Colonic mucosa (tissue), 4 donors: ENCODE results near the gene NTF4. TPM values are rescaled to one million over a fixed set of nuclear protein-coding genes. Genes with fewer than 3 reads are reported as not detected.
"Not testable (repeated sequence)": the region's sequence is repeated elsewhere in the genome, so short reads cannot be mapped to it uniquely, and the experiment has no call there.

ENCODE experiments used
- DNase-seq: peaks from one replicate; pipeline ENCODE4 v3.0.0-alpha.2; 2020
- H3K27ac ChIP-seq: fragments of 200-600 bp; one replicate; pipeline ENCODE4 v1.8.0; 2021
- H3K27me3 ChIP-seq: fragments of 200-600 bp; one replicate; pipeline ENCODE4 v1.8.0; 2021
- H3K36me3 ChIP-seq: fragments of 200-600 bp; one replicate; pipeline ENCODE4 v1.8.0; 2021
- H3K4me1 ChIP-seq: fragments of 200-600 bp; one replicate; pipeline ENCODE4 v1.8.0; 2021; ENCODE audit warnings: mild to moderate bottlenecking
- H3K4me3 ChIP-seq: fragments of 200-600 bp; one replicate; pipeline ENCODE4 v1.8.0; 2021
- H3K9ac ChIP-seq, 2 donors: one replicate each; pipeline ENCODE4 v1.7.0; 2013; ENCODE audit warnings: control low read depth in 2 of 2, low read depth in 2 of 2, low read length in 2 of 2
- H3K9me3 ChIP-seq: fragments of 200-600 bp; one replicate; pipeline ENCODE4 v1.8.0; 2021
- CTCF ChIP-seq: fragments of 200-600 bp; IDR thresholded peaks from one replicate; pipeline ENCODE4 v1.8.0; 2022; ENCODE audit warnings: antibody characterized with exemption, mild to moderate bottlenecking
- intact Hi-C: fragments of 100-400 bp; cut with DNase I; formaldehyde crosslinking; loops from one replicate; pipeline ENCODE4 v1.14.1; 2022
- total RNA-seq, 2 donors: library from RNA; stranded (reverse); fragmentation: NEBNext Ultra II Directional in 1 of 2; extraction: Animal tissue kit (Norgen Biotek cat#: 25700) in 1 of 2; gene quantifications; one replicate each; pipeline ENCODE4 v1.2.1, GENCODE V29; 2021
- donor health status: healthy.
- donor health status: DM: no; HTN: no; CAD: no.
- donor health status: DM: no; HTN: no; CAD: no.

Gene NTF4
- total RNA-seq, 2 donors from 2014 or later = not detected

- H3K4me1 ChIP-seq = peaks cover 8% of the 10 kb centered on the region
- peaks cover 8% of the 10 kb centered on the region for H3K36me3 ChIP-seq
- intact Hi-C loops = no loop called here
- peak within 1 kb of the TSS; percentile 95 to 99 for H3K9ac ChIP-seq
- peak; percentile 98 for DNase-seq
- no peaks in the 10 kb centered on the region for H3K27me3 ChIP-seq
- TF ChIP-seq CTCF = no peak
- H3K9me3 ChIP-seq = no peaks in the 10 kb centered on the region
- H3K4me3 ChIP-seq = peak within 1 kb of the TSS; percentile 95
- peak within 1 kb of the TSS; percentile 90 for H3K27ac ChIP-seq
Measured at GRCh38 chr19:49085020-49085867, 20.6 kb upstream of the NTF4 start, which contains the start of gene SNRNP70. TSS of gene SNRNP70 (plus strand) at chr19:49085451. CDS start at chr19:49086415, 964 bp downstream.

- no peaks in the 10 kb centered on the region for H3K9me3 ChIP-seq
- intact Hi-C loops = no loop called here
- no peaks in the 10 kb centered on the region for H3K27me3 ChIP-seq
- H3K9ac ChIP-seq = peak overlapping the region; percentile 13 to 99
- peaks cover 8% of the 10 kb centered on the region for H3K4me1 ChIP-seq
- peaks cover 6% of the 10 kb centered on the region for H3K36me3 ChIP-seq
- peak overlapping the region; percentile 90 for H3K27ac ChIP-seq
- DNase-seq = peak; percentile 40
- peak overlapping the region; percentile 95 for H3K4me3 ChIP-seq
- TF ChIP-seq CTCF = no peak
Measured at GRCh38 chr19:49084206-49085019, 19.8 kb upstream of the NTF4 start.

- intact Hi-C loops = no loop called here
- no peak for DNase-seq
- no peak for TF ChIP-seq CTCF
Measured at GRCh38 chr19:49081273-49081672, 16.7 kb upstream of the NTF4 start.

GRCh38 chr19:49080392-49080791 is 15.8 kb upstream of the NTF4 start:
- H3K4me1 ChIP-seq = no peaks in the 10 kb centered on the region
- H3K36me3 ChIP-seq = no peaks in the 10 kb centered on the region
- no peak for DNase-seq
- TF ChIP-seq CTCF = no peak
- no peak overlapping the region for H3K4me3 ChIP-seq
- H3K27ac ChIP-seq = no peak overlapping the region
- H3K9me3 ChIP-seq = no peaks in the 10 kb centered on the region
- intact Hi-C loops = no loop called here
- no peaks in the 10 kb centered on the region for H3K27me3 ChIP-seq
- H3K9ac ChIP-seq = no peak overlapping the region

More at GRCh38 chr19:49081273-49081672, 16.7 kb upstream of the NTF4 start:
- Histone ChIP-seq H3K9ac (no peak overlapping the region), H3K9me3 (no peaks in the 10 kb centered on the region), H3K36me3 (no peaks in the 10 kb centered on the region), H3K4me1 (peaks cover under 1% of the 10 kb centered on the region), H3K27me3 (no peaks in the 10 kb centered on the region), H3K4me3 (no peak overlapping the region), H3K27ac (no peak overlapping the region)

- intact Hi-C loops, H3K9ac ChIP-seq, H3K4me3 ChIP-seq, H3K27ac ChIP-seq, H3K4me1 ChIP-seq, H3K36me3 ChIP-seq, H3K9me3 ChIP-seq: not testable (repeated sequence)
- peak; percentile 74 for DNase-seq
- peak; percentile 72 for TF ChIP-seq CTCF
- H3K27me3 ChIP-seq = peaks cover 37% of the 10 kb centered on the region
Measured at GRCh38 chr19:49074869-49075268, 10.3 kb upstream of the NTF4 start.
